Measurements from ENCODE around the gene PYCR2. TPM values are rescaled to one million over a fixed set of nuclear protein-coding genes. Genes with fewer than 3 reads are reported as not detected.

PYCR2 gene
- polyA plus RNA-seq, 3 donors = 50.0 to 59.1 (median 57.3) TPM

DNA sequence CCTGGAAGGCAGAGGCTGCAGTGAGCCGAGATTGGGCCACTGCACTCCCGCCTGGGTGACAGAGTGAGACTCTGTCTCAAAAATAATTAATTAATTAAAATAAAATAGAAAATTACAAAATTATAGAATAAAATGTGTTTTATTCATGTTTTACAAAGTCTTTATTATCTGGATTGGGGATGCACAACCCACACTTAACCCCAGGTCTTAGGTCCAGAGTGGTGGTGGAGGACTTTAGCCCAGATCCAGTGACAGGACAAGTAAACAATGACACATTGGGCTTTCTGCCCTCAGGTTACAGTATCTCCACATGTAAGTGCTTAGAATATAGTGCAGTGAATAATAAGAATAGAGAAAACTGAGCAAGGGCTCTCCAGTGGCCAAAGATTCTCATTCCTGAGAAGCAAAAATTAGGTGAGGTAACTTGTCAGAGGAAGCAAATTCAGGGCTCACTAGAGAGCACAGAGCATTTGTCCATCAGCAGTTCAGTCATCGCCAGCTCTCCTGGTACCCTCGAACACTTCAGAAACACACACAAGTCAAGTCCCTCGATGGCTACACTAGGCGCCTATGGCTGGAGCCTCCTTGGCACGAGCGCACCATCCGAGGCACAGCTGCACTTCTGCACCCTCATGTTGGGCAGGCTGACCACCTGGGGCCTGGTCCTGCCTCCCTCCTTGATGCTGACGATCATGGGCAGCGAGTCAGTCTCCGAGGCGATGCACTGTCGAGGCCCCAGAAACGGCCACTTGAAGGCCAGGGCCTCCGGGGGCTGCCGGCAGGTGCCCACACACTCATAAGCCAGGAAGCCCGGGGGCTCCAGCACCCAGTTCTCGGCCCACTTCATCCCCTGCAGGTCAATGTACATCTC lies 37.7 kb downstream of the PYCR2 start:
- DNase-seq (ENCODE audit: extremely low read depth in 1 of 11, low read depth in 9 of 11, low spot score in 4 of 11) = no peak

DNA sequence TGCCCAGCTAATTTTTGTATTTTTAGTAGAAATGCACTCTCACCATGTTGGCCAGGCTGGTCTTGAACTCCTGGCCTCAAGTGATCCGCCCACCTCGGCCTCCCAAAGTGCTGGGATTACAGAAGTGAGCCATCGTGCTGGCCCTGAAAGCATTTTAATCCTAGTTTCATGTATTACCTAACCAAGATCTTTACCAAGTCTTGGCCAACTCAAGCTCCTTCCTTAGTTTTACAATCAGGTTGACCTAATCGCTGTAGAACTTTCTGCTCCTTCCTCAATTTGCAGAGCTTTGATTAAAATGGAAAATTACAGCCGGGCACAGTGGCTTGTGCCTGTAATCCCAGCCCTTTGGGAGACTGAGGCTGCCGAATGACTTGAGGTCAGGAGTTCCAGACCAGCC lies 38.7 kb downstream of the PYCR2 start:
- no peak for DNase-seq (ENCODE audit: extremely low read depth in 1 of 11, low read depth in 9 of 11, low spot score in 4 of 11)

DNA sequence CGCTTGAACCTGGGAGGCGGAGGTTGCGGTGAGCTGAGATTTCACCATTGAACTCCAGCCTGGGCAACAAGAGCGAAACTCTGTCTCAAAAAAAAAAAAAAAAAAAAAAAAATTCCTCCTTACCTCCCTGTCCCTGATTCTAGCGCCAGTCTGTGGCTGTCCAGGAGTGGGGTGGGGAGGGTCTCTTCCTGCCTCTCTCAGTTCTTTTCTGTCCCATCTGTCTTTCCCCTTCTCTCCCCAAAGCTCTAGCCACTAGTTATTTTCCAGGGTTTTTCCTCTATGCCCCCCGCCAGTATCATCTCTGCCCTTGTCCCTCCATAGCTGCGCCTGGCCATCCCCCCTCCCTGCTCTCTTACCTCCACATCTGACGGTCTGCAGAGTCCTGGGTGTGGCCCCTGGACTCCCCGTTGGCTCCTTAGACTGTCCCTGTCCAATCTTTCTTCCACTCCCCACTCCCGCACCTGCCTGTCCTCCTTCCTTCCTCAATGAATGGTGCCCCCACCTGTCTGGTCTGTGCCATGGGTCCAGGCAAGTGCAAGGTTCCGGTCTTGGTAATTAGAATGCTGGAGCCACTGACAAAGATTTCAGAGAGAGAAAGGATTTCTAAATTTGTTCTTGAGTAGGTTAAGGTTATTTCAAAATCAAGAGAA lies 40.3 kb downstream of the PYCR2 start:
- DNase-seq (ENCODE audit: extremely low read depth in 1 of 11, low read depth in 9 of 11, low spot score in 4 of 11) = no peak

DNA sequence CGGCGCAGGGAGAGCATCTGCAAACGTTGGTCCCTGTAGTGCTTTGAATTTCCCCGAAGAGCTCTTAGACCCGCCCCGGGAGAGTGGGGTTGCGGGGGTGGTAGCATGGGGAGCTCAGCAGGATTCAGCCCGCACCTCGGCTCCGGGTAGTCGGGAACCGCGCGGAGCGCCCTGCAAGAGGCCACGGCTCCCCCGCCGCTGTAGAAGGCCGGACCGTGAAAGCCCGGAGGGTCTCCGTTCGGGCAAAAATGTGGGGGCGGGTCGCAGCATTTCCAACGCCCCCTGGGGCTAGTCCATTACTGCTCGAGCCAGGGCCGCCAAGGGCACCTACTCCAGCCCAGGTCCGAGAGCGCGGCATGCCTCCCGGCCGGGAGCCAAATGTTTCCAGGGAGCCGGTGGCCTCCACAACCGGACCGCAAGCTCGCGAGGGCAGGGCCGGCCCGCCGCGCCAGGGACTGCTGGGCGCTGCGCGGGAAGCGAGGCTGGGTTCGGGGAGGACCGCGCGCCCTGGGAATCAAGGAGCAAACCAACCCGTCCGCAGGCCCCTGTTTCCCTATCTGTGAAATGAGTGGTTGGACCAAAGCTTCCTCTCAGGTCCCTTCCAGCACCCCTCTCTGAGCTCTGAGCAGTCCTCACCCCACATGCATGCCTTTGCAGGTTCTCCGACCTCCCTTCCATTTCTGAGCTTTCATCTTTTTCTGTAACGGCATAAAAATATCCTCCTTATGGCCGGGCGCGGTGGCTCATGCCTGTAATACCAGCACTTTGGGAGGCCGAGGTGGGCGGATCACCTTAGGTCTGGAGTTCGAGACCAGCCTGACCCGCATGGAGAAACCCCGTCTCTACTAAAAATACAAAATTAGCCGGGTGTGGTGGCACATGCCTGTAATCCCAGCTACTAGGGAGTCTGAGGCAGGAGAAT lies 41.1 kb downstream of the PYCR2 start:
- peak in 1 of 11 donors; percentile 33 for DNase-seq (ENCODE audit: extremely low read depth in 1 of 11, low read depth in 9 of 11, low spot score in 4 of 11)

DNA sequence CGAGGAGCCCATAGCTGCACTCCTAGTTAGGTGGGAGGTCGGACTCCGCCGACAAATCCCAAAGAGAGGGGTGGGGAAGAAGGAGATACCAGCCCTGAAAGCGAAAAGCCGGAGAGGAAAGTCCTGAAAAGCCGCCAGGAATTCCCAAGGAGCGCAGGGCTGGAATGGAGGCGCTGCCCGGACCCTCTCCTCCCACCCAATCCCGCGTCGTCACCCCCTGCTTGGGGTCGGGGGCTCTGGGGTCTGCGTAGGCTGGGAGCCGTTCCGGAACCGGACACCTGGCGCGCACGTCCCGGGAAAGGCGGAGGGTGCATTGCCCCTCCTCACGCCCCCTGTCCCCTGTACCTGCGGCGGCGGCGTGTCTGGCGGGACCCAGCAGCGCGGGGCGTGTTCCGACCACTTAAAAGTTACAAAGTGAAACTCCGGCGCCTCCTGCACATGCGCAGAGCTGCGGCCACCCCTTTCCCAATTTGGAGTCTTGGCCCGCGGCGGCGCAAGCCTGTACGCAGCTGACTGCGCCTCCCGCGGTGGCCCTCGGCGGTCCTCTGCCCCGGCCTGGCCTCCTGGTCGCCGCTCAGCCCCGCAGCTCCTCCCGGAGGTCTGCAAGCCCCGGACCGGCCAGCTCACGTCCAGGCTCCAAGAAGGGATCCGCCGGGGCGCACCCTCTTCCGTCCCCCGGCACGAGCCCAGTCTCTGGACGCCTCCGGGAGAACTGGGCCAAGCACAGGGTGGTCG lies 41.9 kb downstream of the PYCR2 start, which contains the start of gene TMEM63A:
TSS of gene TMEM63A (minus strand) at position 422 of the 735 bp plus-strand sequence. CDS start 4,800 bp downstream, outside the sequence.
- DNase-seq (ENCODE audit: extremely low read depth in 1 of 11, low read depth in 9 of 11, low spot score in 4 of 11) = peak in 9 of 11 donors; percentile 66 to 86 (median 82)

DNA sequence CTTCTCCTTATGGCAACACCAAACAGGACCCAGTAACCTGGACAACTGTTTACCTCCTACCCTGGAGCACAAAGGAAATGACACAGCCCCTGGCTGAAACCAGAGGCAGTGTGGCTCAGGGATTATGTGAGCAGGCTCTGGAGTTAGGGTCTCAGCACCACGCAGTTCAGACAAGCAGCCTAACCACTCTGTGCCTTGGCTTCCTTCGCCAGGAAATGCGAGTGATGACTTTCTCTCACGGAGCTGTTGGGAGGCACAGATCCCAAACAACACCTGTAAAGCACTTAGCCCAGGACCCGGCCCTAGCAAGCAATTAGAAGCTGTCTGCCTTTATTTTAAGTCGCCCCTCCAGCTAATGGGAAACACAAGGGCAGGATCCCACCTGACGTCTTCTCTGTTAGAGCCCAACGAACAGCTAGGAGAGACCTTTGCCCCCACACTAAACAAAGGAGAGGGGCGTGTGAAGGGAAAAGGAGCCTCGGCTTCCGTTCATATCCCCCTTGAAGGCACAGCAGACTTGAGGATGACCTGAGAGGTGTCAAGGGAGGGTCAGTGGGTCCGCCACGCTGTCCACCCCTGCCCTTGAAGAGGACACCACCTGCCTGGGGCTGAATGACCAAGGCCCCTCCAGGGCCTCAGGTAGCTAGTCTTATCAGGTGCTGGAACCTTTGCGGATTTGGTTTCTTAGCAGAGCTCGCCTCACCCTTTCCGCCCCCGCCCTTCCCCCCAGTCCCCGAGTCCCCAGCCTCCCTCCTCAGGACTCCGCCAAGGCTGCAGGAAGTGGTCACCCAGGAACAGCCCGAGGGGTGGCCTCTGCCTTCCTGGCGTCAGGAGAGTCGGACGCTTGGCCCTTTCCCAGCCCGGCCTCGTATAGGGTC lies 42.7 kb downstream of the PYCR2 start:
- DNase-seq (ENCODE audit: extremely low read depth in 1 of 11, low read depth in 9 of 11, low spot score in 4 of 11) = peak in 1 of 11 donors; percentile 34

DNA sequence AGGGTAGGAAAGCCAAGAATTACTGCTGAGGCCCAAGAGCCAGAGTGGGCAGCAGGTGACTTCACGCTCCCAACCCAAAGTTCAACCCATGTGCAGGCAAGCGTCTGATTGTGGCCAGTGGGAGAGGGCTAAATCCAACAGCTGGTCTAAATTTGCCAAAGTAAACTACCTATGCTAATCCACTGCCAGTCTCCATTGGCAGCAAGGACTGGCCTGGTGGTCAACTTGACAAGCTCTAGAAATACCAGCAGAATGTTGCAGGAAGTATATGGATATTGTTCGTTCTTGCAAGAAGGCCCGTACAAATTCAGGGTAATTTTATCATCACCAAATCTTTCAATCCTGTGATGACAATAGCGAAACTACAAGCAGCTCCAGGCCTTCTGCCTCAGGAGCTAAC lies 43.4 kb downstream of the PYCR2 start:
- DNase-seq (ENCODE audit: extremely low read depth in 1 of 11, low read depth in 9 of 11, low spot score in 4 of 11) = no peak

DNA sequence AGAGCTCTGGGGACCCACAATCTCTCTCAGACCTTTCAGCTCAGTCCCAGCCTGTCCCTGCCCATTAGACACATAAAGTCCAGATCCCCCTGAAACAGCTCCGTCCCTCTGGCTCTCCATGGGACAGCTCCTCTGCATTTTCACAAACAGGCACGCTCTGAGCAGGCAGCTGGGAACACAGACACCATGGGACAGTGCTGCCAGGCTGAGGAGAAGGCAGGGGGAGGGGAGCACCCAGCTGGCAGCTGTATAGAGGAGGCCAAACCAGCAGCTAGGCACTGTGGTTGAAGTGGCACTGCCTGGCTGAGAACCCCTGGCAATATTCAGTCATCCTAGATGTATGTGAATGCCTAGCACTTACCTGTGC lies 43.8 kb downstream of the PYCR2 start:
- DNase-seq (ENCODE audit: extremely low read depth in 1 of 11, low read depth in 9 of 11, low spot score in 4 of 11) = no peak

DNA sequence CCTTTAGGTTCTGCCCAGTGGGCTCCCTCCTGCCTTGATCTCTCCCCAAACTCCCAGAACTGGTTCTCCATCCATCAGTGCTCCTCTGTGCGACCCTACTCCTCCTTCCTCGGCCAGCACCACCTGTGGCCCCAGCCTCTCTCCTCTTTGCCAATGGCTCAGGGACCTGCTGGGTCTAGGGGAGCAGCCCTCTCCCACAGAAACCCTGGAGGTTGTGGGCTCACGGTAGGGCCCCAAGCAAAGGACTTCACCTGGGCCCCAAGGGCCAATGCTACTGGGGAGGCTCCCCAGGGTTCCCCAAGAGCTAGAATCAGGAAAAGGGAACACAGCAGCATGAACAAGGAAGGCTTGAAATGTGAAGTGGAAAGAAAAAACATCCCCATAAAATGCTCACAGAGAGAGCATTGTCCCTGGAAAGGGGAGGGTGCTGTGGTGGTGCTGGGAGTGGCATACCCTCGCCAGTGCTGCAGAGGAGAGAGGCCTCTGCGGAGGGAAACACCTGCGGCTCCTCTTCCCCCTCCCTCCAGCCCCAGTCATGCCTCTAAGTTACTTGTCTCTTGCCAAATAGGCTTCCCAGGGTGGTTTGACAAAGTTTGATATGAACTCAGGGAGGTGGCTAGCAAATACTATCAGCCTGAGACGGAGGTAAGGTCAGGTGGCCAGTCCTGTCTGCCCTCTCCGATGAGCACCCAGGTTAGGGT lies 44.4 kb downstream of the PYCR2 start:
- DNase-seq (ENCODE audit: extremely low read depth in 1 of 11, low read depth in 9 of 11, low spot score in 4 of 11) = no peak

DNA sequence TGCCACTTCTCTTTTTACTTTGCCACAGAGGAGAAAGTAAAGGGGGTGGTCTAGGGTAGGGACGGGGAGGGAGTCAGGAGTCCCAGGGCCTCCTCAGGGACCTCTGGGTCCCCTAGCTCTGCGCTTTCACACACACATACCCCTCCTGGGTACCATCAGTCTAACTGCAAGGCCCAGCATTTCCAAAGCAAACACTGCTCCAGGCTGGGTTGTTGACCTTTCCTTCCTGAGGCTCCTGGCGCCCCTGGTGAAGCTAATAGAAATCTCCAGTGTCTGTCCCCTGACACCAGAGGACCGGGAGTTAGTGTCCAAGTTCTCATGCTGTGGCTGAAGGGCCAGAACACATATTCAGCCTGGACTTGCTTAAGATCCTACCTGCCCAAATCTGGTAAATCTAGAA lies 45.8 kb downstream of the PYCR2 start:
- no peak for DNase-seq (ENCODE audit: extremely low read depth in 1 of 11, low read depth in 9 of 11, low spot score in 4 of 11)

DNA sequence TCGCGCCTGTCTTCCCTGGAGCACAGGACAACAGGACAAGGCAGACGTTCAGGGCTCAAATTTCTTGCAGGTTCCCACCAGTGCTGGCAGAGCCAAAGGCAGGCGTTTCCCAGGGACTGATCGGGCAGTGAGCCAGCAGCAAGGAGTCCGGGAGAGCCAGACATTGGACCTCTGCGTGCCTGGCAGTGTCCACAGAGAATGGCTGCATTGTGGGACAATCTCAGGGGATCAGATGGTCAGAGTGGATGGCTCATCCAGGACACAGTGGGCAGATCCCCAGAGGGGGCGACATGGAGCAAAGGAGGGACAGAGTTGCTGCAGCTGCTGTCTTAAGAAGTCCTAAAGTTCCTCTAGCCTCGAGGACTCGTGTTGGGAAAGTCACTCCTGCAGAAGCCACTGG lies 46.5 kb downstream of the PYCR2 start:
- no peak for DNase-seq (ENCODE audit: extremely low read depth in 1 of 11, low read depth in 9 of 11, low spot score in 4 of 11)

DNA sequence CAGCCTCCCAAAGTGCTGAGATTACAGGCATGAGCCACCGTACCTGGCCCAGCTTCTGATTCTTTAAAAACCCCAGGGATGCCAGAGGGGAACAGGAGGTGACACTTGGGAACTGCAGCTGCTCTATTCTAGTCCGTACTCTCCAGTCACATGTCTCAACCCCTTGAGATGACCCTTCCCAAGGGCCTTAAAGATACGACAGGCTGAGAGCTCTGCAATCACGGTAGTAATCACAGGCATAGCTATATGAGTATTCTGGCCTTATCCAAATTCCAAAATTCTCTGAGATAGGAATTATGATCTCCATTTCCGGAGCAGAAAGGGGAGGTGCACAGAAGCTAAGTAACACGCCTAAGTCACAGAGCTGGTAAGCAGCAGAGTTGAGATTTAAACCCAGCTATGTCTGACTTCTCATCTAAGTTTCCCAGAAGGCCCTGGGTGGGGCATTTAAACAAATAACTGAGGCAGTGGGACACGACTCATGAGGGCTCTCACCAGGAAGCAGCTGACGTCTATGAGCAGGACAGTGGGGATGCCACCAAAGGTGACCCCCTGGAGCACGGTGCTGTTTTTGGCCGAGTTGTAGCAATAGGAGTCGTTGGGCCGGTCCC lies 47.0 kb downstream of the PYCR2 start:
- DNase-seq (ENCODE audit: extremely low read depth in 1 of 11, low read depth in 9 of 11, low spot score in 4 of 11) = no peak

DNA sequence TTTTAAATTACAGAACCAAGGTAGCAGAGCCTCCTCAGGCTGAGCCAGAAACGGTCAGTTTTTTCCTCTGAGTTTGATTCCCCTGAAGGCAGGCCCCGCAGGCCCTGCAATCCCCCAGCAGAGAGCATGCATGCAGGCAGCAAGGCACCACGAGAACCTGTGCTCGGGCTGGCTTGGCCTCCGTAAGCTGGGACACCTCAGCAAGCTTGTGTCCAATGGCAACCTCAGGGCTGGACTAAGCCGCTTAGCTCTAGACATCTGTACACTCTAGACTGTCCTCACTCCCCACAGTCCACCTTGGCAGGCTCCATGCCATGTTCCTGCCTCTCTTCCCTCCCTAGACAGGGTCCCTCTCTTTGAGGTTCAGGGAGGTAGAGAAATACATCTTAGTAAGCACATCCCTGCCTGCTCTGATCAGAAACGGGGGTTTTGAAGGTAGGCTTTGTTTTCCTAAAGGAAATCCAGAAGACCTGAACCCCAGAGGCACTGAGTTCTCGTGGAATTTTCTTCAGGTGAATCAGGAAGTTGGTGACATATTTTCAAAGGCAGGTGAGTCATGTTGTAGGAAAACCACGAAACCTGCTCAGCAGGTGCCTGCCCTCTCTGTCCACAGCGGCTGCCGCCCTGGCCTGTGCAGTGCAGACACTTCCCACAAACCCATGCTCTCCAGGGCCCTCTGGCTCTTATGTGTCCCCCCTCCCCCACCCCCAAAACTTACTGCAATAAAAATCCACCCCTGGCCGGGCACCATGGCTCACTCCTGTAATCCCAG lies 48.8 kb downstream of the PYCR2 start:
- no peak for DNase-seq (ENCODE audit: extremely low read depth in 1 of 11, low read depth in 9 of 11, low spot score in 4 of 11)

DNA sequence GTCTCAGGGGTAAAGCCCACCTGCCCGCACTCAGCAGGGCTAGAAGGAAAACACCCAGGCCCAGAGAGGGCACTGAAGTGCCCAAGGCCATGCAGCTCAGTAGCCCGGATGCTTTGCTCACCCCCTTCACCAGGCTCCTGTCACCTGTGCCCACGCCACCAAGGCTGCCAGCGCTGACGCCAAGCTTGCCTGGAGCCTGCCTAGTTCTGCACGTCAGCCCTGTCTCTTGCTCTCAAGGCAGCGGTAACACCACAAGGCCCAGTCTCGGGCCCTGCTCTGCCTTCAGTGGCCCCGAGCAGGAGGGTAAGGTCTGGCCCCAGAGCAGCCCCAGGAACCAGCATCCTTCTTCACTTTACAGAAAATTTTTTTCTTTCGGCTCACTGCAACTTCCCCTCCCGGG lies 49.6 kb downstream of the PYCR2 start:
- no peak for DNase-seq (ENCODE audit: extremely low read depth in 1 of 11, low read depth in 9 of 11, low spot score in 4 of 11)

DNA sequence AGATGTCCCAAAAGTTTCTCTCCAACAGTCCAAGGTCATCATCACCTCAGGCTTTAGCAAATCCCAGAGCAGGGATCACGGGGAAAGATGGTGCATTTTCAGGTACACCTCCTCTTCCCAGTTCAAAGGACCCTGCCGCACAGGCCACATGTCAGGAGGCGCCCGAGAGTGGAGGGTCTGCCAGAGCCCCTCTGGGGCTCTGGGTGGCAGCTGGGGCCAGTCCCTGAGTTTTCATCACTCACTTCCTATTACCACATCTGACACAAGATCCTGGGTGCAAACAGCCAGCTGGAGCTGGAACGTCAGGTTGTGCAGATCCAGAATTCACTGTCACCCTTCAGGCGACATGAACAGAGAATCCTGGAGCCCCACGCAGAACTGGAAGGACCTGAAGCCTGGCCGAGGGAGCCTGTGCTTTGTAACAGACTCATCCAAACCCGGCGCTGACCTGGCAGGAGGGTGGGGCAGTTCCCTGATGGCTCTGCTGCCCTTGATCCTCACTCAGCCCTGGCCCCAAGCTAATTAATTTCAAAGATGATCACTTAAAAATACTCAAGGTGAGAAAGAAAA lies 50.7 kb downstream of the PYCR2 start:
- no peak for DNase-seq (ENCODE audit: extremely low read depth in 1 of 11, low read depth in 9 of 11, low spot score in 4 of 11)

DNA sequence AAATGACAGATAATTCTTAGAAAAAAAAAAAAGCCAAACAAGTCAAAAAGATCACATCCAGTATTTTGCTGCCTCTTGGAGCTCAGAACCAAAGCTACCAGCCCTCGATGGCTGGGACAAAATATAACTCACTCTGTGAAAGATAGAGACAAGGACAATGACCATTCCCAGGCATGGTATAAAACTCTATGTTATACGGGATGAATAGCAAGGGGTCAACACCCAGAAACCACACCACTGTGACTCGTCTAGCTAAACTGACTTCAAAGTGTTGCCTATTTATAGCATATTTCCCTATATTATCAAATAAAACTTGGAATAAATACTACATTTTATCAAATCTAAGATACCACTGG lies 52.0 kb downstream of the PYCR2 start:
- DNase-seq (ENCODE audit: extremely low read depth in 1 of 11, low read depth in 9 of 11, low spot score in 4 of 11) = no peak
